H9 (cell line): ENCODE measurements around the gene ETV2. TPM values are rescaled to one million over a fixed set of nuclear protein-coding genes. Genes with fewer than 3 reads are reported as not detected.

Experiments used
- DNase-seq: peaks from one replicate; pipeline ENCODE4 v3.0.0-alpha.2; 2017
- H2AFZ ChIP-seq: one replicate; pipeline ENCODE4 v1.6.1; 2013; ENCODE audit warnings: mild to moderate bottlenecking, low read length, control low read depth, moderate library complexity
- H2AK5ac ChIP-seq: 2 replicates; pipeline ENCODE4 v1.6.1; 2013; ENCODE audit warnings: low read length, control low read depth, mixed read lengths; ENCODE audit not compliant: insufficient read length
- H2BK120ac ChIP-seq: one replicate; pipeline ENCODE4 v1.6.1; 2013; ENCODE audit warnings: low read depth, mild to moderate bottlenecking, low read length, control low read depth, inconsistent platforms; ENCODE audit not compliant: poor library complexity, severe bottlenecking
- H2BK12ac ChIP-seq: 2 replicates; pipeline ENCODE4 v1.6.1; 2013; ENCODE audit warnings: low read length, control low read depth, mixed read lengths, low read depth; ENCODE audit not compliant: insufficient read length
- H2BK15ac ChIP-seq: 2 replicates; pipeline ENCODE4 v1.6.1; 2013; ENCODE audit warnings: low read depth, low read length, control low read depth
- H2BK20ac ChIP-seq: one replicate; pipeline ENCODE4 v1.6.1; 2013; ENCODE audit warnings: low read depth, mild to moderate bottlenecking, low read length, control low read depth, inconsistent platforms; ENCODE audit not compliant: poor library complexity, severe bottlenecking
- H2BK5ac ChIP-seq: 2 replicates; pipeline ENCODE4 v1.6.1; 2013; ENCODE audit warnings: low read length, control low read depth, mixed read lengths; ENCODE audit not compliant: insufficient read length
- H3K14ac ChIP-seq: 2 replicates; pipeline ENCODE4 v1.6.1; 2013; ENCODE audit warnings: low read length, control low read depth; ENCODE audit not compliant: insufficient read depth
- H3K18ac ChIP-seq: 2 replicates; pipeline ENCODE4 v1.6.1; 2013; ENCODE audit warnings: low read depth, mild to moderate bottlenecking, mixed read lengths, low read length, control low read depth; ENCODE audit not compliant: insufficient read length
- H3K23ac ChIP-seq: 2 replicates; pipeline ENCODE4 v1.6.1; 2013; ENCODE audit warnings: low read length, control low read depth, mixed read lengths, low read depth; ENCODE audit not compliant: insufficient read length
- H3K23me2 ChIP-seq: 2 replicates; pipeline ENCODE4 v1.6.1; 2013; ENCODE audit warnings: low read depth, mild to moderate bottlenecking, mixed read lengths, low read length, control low read depth; ENCODE audit not compliant: insufficient read length, poor library complexity, severe bottlenecking
- H3K27ac ChIP-seq: 2 replicates; pipeline ENCODE4 v1.5.1; 2013; ENCODE audit warnings: low read length, control low read depth, mixed read lengths, low read depth; ENCODE audit not compliant: insufficient read length
- H3K27me3 ChIP-seq: 2 replicates; pipeline ENCODE4 v1.6.1; 2013; ENCODE audit warnings: low read length, control low read depth, inconsistent platforms; ENCODE audit not compliant: insufficient read depth
- H3K4ac ChIP-seq: 2 replicates; pipeline ENCODE4 v1.6.1; 2013; ENCODE audit warnings: low read depth, mild to moderate bottlenecking, control low read depth, inconsistent platforms, low read length, moderate library complexity
- H3K4me1 ChIP-seq: 2 replicates; pipeline ENCODE4 v1.6.1; 2013; ENCODE audit warnings: low read length, control low read depth, inconsistent platforms; ENCODE audit not compliant: insufficient read depth
- H3K4me2 ChIP-seq: 2 replicates; pipeline ENCODE4 v1.6.1; 2013; ENCODE audit warnings: low read length, control low read depth, mixed read lengths; ENCODE audit not compliant: insufficient read length, insufficient read depth
- H3K56ac ChIP-seq: 2 replicates; pipeline ENCODE4 v1.6.1; 2013; ENCODE audit warnings: low read depth, mild to moderate bottlenecking, mixed read lengths, low read length, control low read depth; ENCODE audit not compliant: insufficient read length
- H3K79me1 ChIP-seq: 2 replicates; pipeline ENCODE4 v1.6.1; 2013; ENCODE audit warnings: low read depth, mild to moderate bottlenecking, moderate library complexity, low read length, control low read depth, inconsistent platforms; ENCODE audit not compliant: insufficient read depth, poor library complexity, severe bottlenecking
- H3K79me2 ChIP-seq: 2 replicates; pipeline ENCODE4 v1.6.1; 2013; ENCODE audit warnings: low read length, control low read depth, inconsistent platforms; ENCODE audit not compliant: insufficient read depth
- H3K9ac ChIP-seq: 2 replicates; pipeline ENCODE4 v1.6.1; 2013; ENCODE audit warnings: low read length, control low read depth, mixed read lengths; ENCODE audit not compliant: insufficient read length; ENCODE audit errors: extremely low read depth
- H3K9me3 ChIP-seq: one replicate; pipeline ENCODE4 v1.6.1; 2013; ENCODE audit warnings: low read depth, low read length, inconsistent platforms; ENCODE audit not compliant: control insufficient read depth
- H3T11ph ChIP-seq: one replicate; pipeline ENCODE4 v1.6.1; 2013; ENCODE audit warnings: mild to moderate bottlenecking, low read length, control low read depth, inconsistent platforms
- H4K20me1 ChIP-seq: one replicate; pipeline ENCODE4 v1.6.1; 2013; ENCODE audit not compliant: control insufficient read depth, insufficient read length, insufficient read depth
- H4K5ac ChIP-seq: 2 replicates; pipeline ENCODE4 v1.6.1; 2013; ENCODE audit warnings: low read depth, mild to moderate bottlenecking, mixed read lengths, low read length, control low read depth; ENCODE audit not compliant: insufficient read length
- H4K8ac ChIP-seq: replicated peaks from 2 replicates; pipeline ENCODE4 v1.6.1; 2013; ENCODE audit warnings: low read length, control low read depth, mixed read lengths, low read depth; ENCODE audit not compliant: insufficient read length
- H4K91ac ChIP-seq: 2 replicates; pipeline ENCODE4 v1.6.1; 2013; ENCODE audit warnings: low read depth, mild to moderate bottlenecking, moderate library complexity, mixed read lengths, low read length, control low read depth; ENCODE audit not compliant: insufficient read length
- H3K27ac Mint-ChIP-seq, 3 experiments: 2 replicates in 2 of 3; 3 replicates in 1 of 3; pipeline ENCODE4 v1.8.0; 2020 to 2021; ENCODE audit warnings: mixed read lengths in 3 of 3, mild to moderate bottlenecking in 1 of 3, moderate library complexity in 1 of 3
- H3K27me3 Mint-ChIP-seq: 2 replicates; pipeline ENCODE4 v1.8.0; 2021; ENCODE audit warnings: low read depth, mild to moderate bottlenecking, moderate library complexity, mixed read lengths
- H3K36me3 Mint-ChIP-seq, 3 experiments: 2 replicates in 2 of 3; 3 replicates in 1 of 3; pipeline ENCODE4 v1.8.0; 2020 to 2021; ENCODE audit warnings: low read depth in 3 of 3, mixed read lengths in 3 of 3; ENCODE audit not compliant: insufficient read depth in 1 of 3
- H3K4me1 Mint-ChIP-seq, 2 experiments: 2 replicates each; pipeline ENCODE4 v1.8.0; 2020; ENCODE audit warnings: mixed read lengths in 2 of 2
- H3K4me3 Mint-ChIP-seq, 2 experiments: 2 replicates in 1 of 2; 3 replicates in 1 of 2; pipeline ENCODE4 v1.8.0; 2020 to 2021; ENCODE audit warnings: mild to moderate bottlenecking in 2 of 2, mixed read lengths in 2 of 2, moderate library complexity in 1 of 2
- H3K9me3 Mint-ChIP-seq, 2 experiments: 2 replicates in 1 of 2; 3 replicates in 1 of 2; pipeline ENCODE4 v1.8.0; 2020; ENCODE audit warnings: mild to moderate bottlenecking in 2 of 2, mixed read lengths in 2 of 2, moderate library complexity in 1 of 2
- CTCF ChIP-seq: fragments of 200-600 bp; sonication (generic); conservative IDR thresholded peaks from 3 replicates; pipeline ENCODE4 v1.8.0; 2021; ENCODE audit warnings: antibody characterized with exemption, mild to moderate bottlenecking
- WGBS: extraction: QIAGEN DNeasy Blood & Tissue Kit; methylation state at CpG from one replicate; pipeline ENCODE4 v1.1.7; 2013; ENCODE audit warnings: missing lambda C conversion rate, low lambda C conversion rate, mixed read lengths; ENCODE audit not compliant: insufficient read length; ENCODE audit errors: extremely low coverage; 5-methylcytosine and 5-hydroxymethylcytosine counted together
- total RNA-seq: library from RNA; stranded (reverse); gene quantifications from 2 replicates; pipeline ENCODE4 v1.2.1, GENCODE V29; 2021

ETV2 gene
- total RNA-seq, 1 experiment from 2014 or later: 1.9 TPM

- Histone ChIP-seq H2BK120ac (no peak overlapping the region), H4K91ac (no peak overlapping the region), H3K79me2 (no peaks in the 10 kb centered on the region), H2AK5ac (no peak overlapping the region), H2BK20ac (no peak overlapping the region), H3K27me3 (no peaks in the 10 kb centered on the region), H3K14ac (peak overlapping the region; percentile 59; the same call in 1 of the 2 replicates), H3K9ac (peak overlapping the region; percentile 4), H3K23ac (no peak overlapping the region), H3K4me1 (no peaks in the 10 kb centered on the region), H4K5ac (no peak overlapping the region), H3T11ph (no peak overlapping the region), H3K9me3 (no peaks in the 10 kb centered on the region), H3K4me2 (peak overlapping the region; percentile 31), H3K79me1 (no peaks in the 10 kb centered on the region), H2BK12ac (no peak overlapping the region), H3K27ac (no peak overlapping the region), H3K23me2 (peaks cover 11% of the 10 kb centered on the region), H4K20me1 (no peaks in the 10 kb centered on the region), H2BK5ac (no peak overlapping the region), H3K56ac (no peak overlapping the region), H3K18ac (peak overlapping the region; percentile 81), H3K4ac (no peak overlapping the region), H2AFZ (no peak overlapping the region), H2BK15ac (no peak overlapping the region), H4K8ac (no peak overlapping the region)
- Mint-ChIP-seq H3K27ac (no peak overlapping the region; a peak in 2 of 7 replicates), H3K9me3 (no peaks in the 10 kb centered on the region), H3K27me3 (peaks cover 36% of the 10 kb centered on the region), H3K4me3 (peak overlapping the region; percentile 73 to 93), H3K36me3 (no peaks in the 10 kb centered on the region; a peak in 1 of 7 replicates), H3K4me1 (peaks cover 4 to 6% of the 10 kb centered on the region in 2 experiments; a peak in 3 of 4 replicates)
- peak; percentile 83 for DNase-seq
- WGBS: no CpG with 5 or more reads among the region's 39 CpGs
- no peak for TF ChIP-seq CTCF
These were observed 31.7 kb downstream of the ETV2 start for GRCh38 chr19:35673121-35673804.
